WTC11 (cell line): ENCODE results near the gene GINM1. TPM values are rescaled to one million over a fixed set of nuclear protein-coding genes. Genes with fewer than 3 reads are reported as not detected.
A peak's percentile ranks its signal among the peaks of the same experiment; 100 is the strongest.

ENCODE experiments used
- ATAC-seq: fragments of 200-7000 bp; cut with Tn5 transposase; 2 replicates; pipeline ENCODE4 v1.10.0; 2021; ENCODE audit warnings: mild to moderate bottlenecking, moderate library complexity
- CTCF ChIA-PET: fragments of 300-600 bp; sonication (Branson Sonifier 250); formaldehyde crosslinking; loops from one replicate; lab custom pipeline; 2021; ENCODE audit warnings: antibody characterized with exemption; lab: Charles Lee
- POLR2A ChIA-PET: fragments of 350-600 bp; sonication (Branson Sonifier 250); formaldehyde crosslinking; loops from one replicate; lab custom pipeline; 2021; ENCODE audit warnings: antibody characterized with exemption; lab: Charles Lee
- DNase-seq: peaks from one replicate; pipeline ENCODE4 v3.0.0; 2021; ENCODE audit warnings: low spot score
- H3K27ac Mint-ChIP-seq: 2 replicates; pipeline ENCODE4 v1.8.0; 2021; ENCODE audit warnings: mixed read lengths
- H3K27me3 Mint-ChIP-seq: 2 replicates; pipeline ENCODE4 v1.8.0; 2021; ENCODE audit warnings: low read depth, mild to moderate bottlenecking, moderate library complexity, mixed read lengths
- H3K36me3 Mint-ChIP-seq: 2 replicates; pipeline ENCODE4 v1.8.0; 2021; ENCODE audit warnings: mixed read lengths
- H3K4me1 Mint-ChIP-seq: 2 replicates; pipeline ENCODE4 v1.8.0; 2022; ENCODE audit warnings: mixed read lengths
- H3K4me3 Mint-ChIP-seq: 2 replicates; pipeline ENCODE4 v1.8.0; 2021; ENCODE audit warnings: mild to moderate bottlenecking, moderate library complexity, mixed read lengths
- H3K9me3 Mint-ChIP-seq: 2 replicates; pipeline ENCODE4 v1.8.0; 2021; ENCODE audit warnings: mixed read lengths
- CREM ChIP-seq: sonication (generic); formaldehyde crosslinking; IDR thresholded peaks from 2 replicates; pipeline ENCODE4 v1.8.1; 2022; ENCODE audit warnings: mild to moderate bottlenecking, missing genetic modification reagents, moderate library complexity
- E2F5 ChIP-seq: sonication (generic); formaldehyde crosslinking; IDR thresholded peaks from 2 replicates; pipeline ENCODE4 v1.8.1; 2022; ENCODE audit warnings: mild to moderate bottlenecking, moderate library complexity, missing genetic modification reagents
- ERG ChIP-seq: fragments of 250-450 bp; sonication (Bioruptor Pico); IDR thresholded peaks from 2 replicates; pipeline ENCODE4 v1.8.0; 2021; ENCODE audit warnings: mild to moderate bottlenecking
- ESRRA ChIP-seq: sonication (generic); formaldehyde crosslinking; IDR thresholded peaks from 2 replicates; pipeline ENCODE4 v1.8.1; 2022; ENCODE audit warnings: mild to moderate bottlenecking, missing genetic modification reagents, borderline replicate concordance
- ETV6 ChIP-seq: sonication (generic); formaldehyde crosslinking; IDR thresholded peaks from 2 replicates; pipeline ENCODE4 v1.8.1; 2022; ENCODE audit warnings: mild to moderate bottlenecking, missing genetic modification reagents
- FOXK1 ChIP-seq: sonication (generic); formaldehyde crosslinking; IDR thresholded peaks from 2 replicates; pipeline ENCODE4 v1.8.0; 2022; ENCODE audit warnings: mild to moderate bottlenecking, moderate library complexity, missing genetic modification reagents
- HMGXB4 ChIP-seq: sonication (generic); formaldehyde crosslinking; IDR thresholded peaks from 2 replicates; pipeline ENCODE4 v1.8.1; 2023; ENCODE audit warnings: mild to moderate bottlenecking, moderate library complexity, missing genetic modification reagents
- IRF2 ChIP-seq: sonication (generic); formaldehyde crosslinking; IDR thresholded peaks from 2 replicates; pipeline ENCODE4 v1.8.0; 2022; ENCODE audit warnings: low read depth, missing genetic modification reagents, borderline replicate concordance
- JAZF1 ChIP-seq: fragments of 250-450 bp; sonication (Bioruptor Pico); IDR thresholded peaks from 2 replicates; pipeline ENCODE4 v1.9.0; 2021; ENCODE audit warnings: moderate library complexity, mild to moderate bottlenecking, inconsistent platforms
- MAX ChIP-seq: sonication (generic); formaldehyde crosslinking; IDR thresholded peaks from 2 replicates; pipeline ENCODE4 v1.8.0; 2022; ENCODE audit warnings: mild to moderate bottlenecking, missing genetic modification reagents
- MYBL2 ChIP-seq: sonication (generic); formaldehyde crosslinking; IDR thresholded peaks from 2 replicates; pipeline ENCODE4 v1.8.1; 2023; ENCODE audit warnings: mild to moderate bottlenecking, moderate library complexity, missing genetic modification reagents
- OVOL2 ChIP-seq: fragments of 250-450 bp; sonication (Bioruptor Pico); IDR thresholded peaks from 2 replicates; pipeline ENCODE4 v1.9.0; 2021; ENCODE audit warnings: mild to moderate bottlenecking, borderline replicate concordance
- SMAD4 ChIP-seq: sonication (generic); formaldehyde crosslinking; IDR thresholded peaks from 2 replicates; pipeline ENCODE4 v1.8.0; 2022; ENCODE audit warnings: mild to moderate bottlenecking, missing genetic modification reagents
- STAT6 ChIP-seq: sonication (generic); formaldehyde crosslinking; conservative IDR thresholded peaks from 2 replicates; pipeline ENCODE4 v1.8.1; 2023; ENCODE audit warnings: mild to moderate bottlenecking, low read depth, missing genetic modification reagents, moderate library complexity
- TEAD4 ChIP-seq: sonication (generic); formaldehyde crosslinking; IDR thresholded peaks from 2 replicates; pipeline ENCODE4 v1.8.0; 2022; ENCODE audit warnings: mild to moderate bottlenecking, missing genetic modification reagents
- USF2 ChIP-seq: sonication (generic); formaldehyde crosslinking; IDR thresholded peaks from 2 replicates; pipeline ENCODE4 v1.8.1; 2023; ENCODE audit warnings: mild to moderate bottlenecking, missing genetic modification reagents, moderate library complexity
- ZNF121 ChIP-seq: sonication (generic); formaldehyde crosslinking; IDR thresholded peaks from 2 replicates; pipeline ENCODE4 v1.8.0; 2023; ENCODE audit warnings: missing genetic modification reagents
- ZNF219 ChIP-seq: sonication (generic); formaldehyde crosslinking; IDR thresholded peaks from 2 replicates; pipeline ENCODE4 v1.8.0; 2023; ENCODE audit warnings: missing genetic modification reagents, mild to moderate bottlenecking, borderline replicate concordance
- ZNF232 ChIP-seq: sonication (generic); formaldehyde crosslinking; IDR thresholded peaks from 2 replicates; pipeline ENCODE4 v1.8.0; 2022; ENCODE audit warnings: mild to moderate bottlenecking, missing genetic modification reagents
- ZNF317 ChIP-seq: sonication (generic); formaldehyde crosslinking; IDR thresholded peaks from 2 replicates; pipeline ENCODE4 v1.8.1; 2023; ENCODE audit warnings: low read depth, mild to moderate bottlenecking, moderate library complexity, missing genetic modification reagents, borderline replicate concordance
- ZNF396 ChIP-seq: fragments of 250-450 bp; sonication (Bioruptor Pico); IDR thresholded peaks from 2 replicates; pipeline ENCODE4 v1.8.0; 2021; ENCODE audit warnings: mild to moderate bottlenecking, moderate library complexity, borderline replicate concordance
- ZNF423 ChIP-seq: fragments of 250-450 bp; sonication (Bioruptor Pico); IDR thresholded peaks from 2 replicates; pipeline ENCODE4 v2.1.2; 2022; ENCODE audit warnings: mild to moderate bottlenecking, moderate library complexity
- ZNF671 ChIP-seq: fragments of 250-450 bp; sonication (Bioruptor Pico); IDR thresholded peaks from 2 replicates; pipeline ENCODE4 v1.8.0; 2021; ENCODE audit warnings: mild to moderate bottlenecking
- total RNA-seq: library from RNA; stranded (reverse); gene quantifications from 3 replicates; pipeline ENCODE4 v1.2.3, GENCODE V29; 2021

GINM1 gene
- total RNA-seq, 1 experiment from 2014 or later: 16.8 TPM

GRCh38 chr6:149567194-149567586 lies 1.0 kb downstream of the GINM1 start (continued):
- TF ChIP-seq IRF2 (CRISPR knock-in tag): no peak
- TF ChIP-seq ZNF317 (CRISPR knock-in tag): no peak
- no peak for TF ChIP-seq JAZF1
- TF ChIP-seq STAT6 (CRISPR knock-in tag): no peak
- TF ChIP-seq FOXK1: no peak
- TF ChIP-seq ZNF121 (CRISPR knock-in tag): no peak
- no peak for TF ChIP-seq ESRRA (CRISPR knock-in tag)
- TF ChIP-seq SMAD4 (CRISPR knock-in tag): no peak
- TF ChIP-seq HMGXB4 (CRISPR knock-in tag): no peak

GRCh38 chr6:149567945-149568585 lies 1.9 kb downstream of the GINM1 start:
- POLR2A ChIA-PET: no interaction called here
- peak overlapping the region; percentile 37 for H3K4me3 Mint-ChIP-seq
- no peak for DNase-seq
- TF ChIP-seq OVOL2 (CRISPR knock-in tag) (no peak), ZNF671 (CRISPR knock-in tag) (no peak), ZNF232 (CRISPR knock-in tag) (no peak), CREM (no peak), MYBL2 (CRISPR knock-in tag) (no peak), USF2 (CRISPR knock-in tag) (no peak), ETV6 (CRISPR knock-in tag) (no peak), ZNF396 (CRISPR knock-in tag) (no peak), E2F5 (CRISPR knock-in tag) (no peak), ZNF423 (CRISPR knock-in tag) (no peak), ZNF219 (CRISPR knock-in tag) (no peak), TEAD4 (CRISPR knock-in tag) (no peak), MAX (CRISPR knock-in tag) (no peak), ERG (CRISPR knock-in tag) (no peak)
- TF ChIP-seq, all 79 proteins: peak for 0
- H3K9me3 Mint-ChIP-seq: no peaks in the 10 kb centered on the region
- no peaks in the 10 kb centered on the region for H3K36me3 Mint-ChIP-seq
- H3K27ac Mint-ChIP-seq: no peak overlapping the region
- H3K4me1 Mint-ChIP-seq: peaks cover 15% of the 10 kb centered on the region
- no peaks in the 10 kb centered on the region; the same call in 1 of the 2 replicates for H3K27me3 Mint-ChIP-seq
- CTCF ChIA-PET: no interaction called here
- no peak for ATAC-seq
